Measurements from ENCODE around the gene RPL15.

RPL15 gene

GRCh38 chr3:23961913-23962312, 45.0 kb downstream of the RPL15 start:
- no peak for DNase-seq (ENCODE audit: low read depth in 3 of 3)

GRCh38 chr3:23964537-23965235, 47.8 kb downstream of the RPL15 start:
- DNase-seq (ENCODE audit: low read depth in 3 of 3) = no peak

- DNase-seq (ENCODE audit: low read depth in 3 of 3) = no peak
Observed at GRCh38 chr3:23966328-23966727, 49.4 kb downstream of the RPL15 start.

- no peak for DNase-seq (ENCODE audit: low read depth in 3 of 3)
Observed at GRCh38 chr3:23968463-23969184, 51.7 kb downstream of the RPL15 start.

- DNase-seq (ENCODE audit: low read depth in 3 of 3) = no peak
Observed at GRCh38 chr3:23969393-23969792, 52.5 kb downstream of the RPL15 start.
